ENCODE data around the gene STK35.

The STK35 gene

DNA sequence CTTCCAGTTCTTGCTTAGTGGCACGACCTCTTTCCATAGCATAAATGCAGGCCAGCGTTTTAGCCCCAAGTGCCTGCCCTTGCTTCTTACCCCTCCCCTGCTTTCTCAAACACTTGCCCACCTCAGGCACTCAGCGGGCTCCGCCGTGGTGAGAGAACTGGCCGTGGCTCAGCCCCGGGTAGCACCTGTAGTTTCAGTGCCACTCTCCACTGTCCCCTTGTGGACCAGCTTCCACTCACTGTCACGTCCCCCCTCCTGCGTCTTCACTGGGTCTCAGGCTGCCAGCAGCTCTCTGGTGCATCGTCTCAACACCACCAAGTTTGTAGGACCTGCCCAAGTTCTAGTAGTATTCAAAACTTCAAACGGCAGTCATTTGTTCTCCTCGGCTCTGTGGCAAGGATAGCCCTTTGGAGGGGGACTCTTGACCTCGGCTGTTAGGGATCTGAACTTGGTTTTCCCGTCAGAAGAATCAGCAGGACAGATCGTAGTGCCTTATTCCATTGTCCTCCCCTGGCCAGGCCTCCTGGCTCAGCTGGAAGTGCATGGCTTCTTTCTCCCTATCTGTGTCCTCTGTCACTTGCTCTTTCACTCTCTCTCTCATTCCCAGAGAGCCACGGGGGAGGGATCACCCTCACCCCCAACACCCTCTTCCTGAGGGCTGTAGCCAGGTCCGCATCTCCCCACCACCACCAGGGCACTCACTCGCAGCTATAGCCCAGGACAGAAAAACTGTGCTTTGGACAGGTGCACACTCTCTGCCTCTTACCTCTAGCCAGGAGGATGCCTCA is 44.6 kb downstream of the STK35 start:
- no peak overlapping the region for H3K4me3 ChIP-seq (replicated peaks; ENCODE audit: insufficient read depth, low read length)
- H3K27me3 ChIP-seq (ENCODE audit: insufficient read depth, poor library complexity, severe bottlenecking): no peaks in the 10 kb centered on the region
- no peak for DNase-seq (ENCODE audit: low read depth in 1 of 2, low spot score in 1 of 2)
- H3K27ac ChIP-seq (replicated peaks): no peak overlapping the region
- no peak for TF ChIP-seq POLR2AphosphoS5 (IDR thresholded peaks at IDR 0.05; ENCODE audit: low read depth)
- TF ChIP-seq GABPA (IDR thresholded peaks at IDR 0.05; ENCODE audit: low read depth): no peak
- TF ChIP-seq, protein P1, sequence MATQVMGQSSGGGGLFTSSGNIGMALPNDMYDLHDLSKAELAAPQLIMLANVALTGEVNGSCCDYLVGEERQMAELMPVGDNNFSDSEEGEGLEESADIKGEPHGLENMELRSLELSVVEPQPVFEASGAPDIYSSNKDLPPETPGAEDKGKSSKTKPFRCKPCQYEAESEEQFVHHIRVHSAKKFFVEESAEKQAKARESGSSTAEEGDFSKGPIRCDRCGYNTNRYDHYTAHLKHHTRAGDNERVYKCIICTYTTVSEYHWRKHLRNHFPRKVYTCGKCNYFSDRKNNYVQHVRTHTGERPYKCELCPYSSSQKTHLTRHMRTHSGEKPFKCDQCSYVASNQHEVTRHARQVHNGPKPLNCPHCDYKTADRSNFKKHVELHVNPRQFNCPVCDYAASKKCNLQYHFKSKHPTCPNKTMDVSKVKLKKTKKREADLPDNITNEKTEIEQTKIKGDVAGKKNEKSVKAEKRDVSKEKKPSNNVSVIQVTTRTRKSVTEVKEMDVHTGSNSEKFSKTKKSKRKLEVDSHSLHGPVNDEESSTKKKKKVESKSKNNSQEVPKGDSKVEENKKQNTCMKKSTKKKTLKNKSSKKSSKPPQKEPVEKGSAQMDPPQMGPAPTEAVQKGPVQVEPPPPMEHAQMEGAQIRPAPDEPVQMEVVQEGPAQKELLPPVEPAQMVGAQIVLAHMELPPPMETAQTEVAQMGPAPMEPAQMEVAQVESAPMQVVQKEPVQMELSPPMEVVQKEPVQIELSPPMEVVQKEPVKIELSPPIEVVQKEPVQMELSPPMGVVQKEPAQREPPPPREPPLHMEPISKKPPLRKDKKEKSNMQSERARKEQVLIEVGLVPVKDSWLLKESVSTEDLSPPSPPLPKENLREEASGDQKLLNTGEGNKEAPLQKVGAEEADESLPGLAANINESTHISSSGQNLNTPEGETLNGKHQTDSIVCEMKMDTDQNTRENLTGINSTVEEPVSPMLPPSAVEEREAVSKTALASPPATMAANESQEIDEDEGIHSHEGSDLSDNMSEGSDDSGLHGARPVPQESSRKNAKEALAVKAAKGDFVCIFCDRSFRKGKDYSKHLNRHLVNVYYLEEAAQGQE (IDR thresholded peaks at IDR 0.05; ENCODE audit: insufficient replicate concordance, low read depth): no peak

DNA sequence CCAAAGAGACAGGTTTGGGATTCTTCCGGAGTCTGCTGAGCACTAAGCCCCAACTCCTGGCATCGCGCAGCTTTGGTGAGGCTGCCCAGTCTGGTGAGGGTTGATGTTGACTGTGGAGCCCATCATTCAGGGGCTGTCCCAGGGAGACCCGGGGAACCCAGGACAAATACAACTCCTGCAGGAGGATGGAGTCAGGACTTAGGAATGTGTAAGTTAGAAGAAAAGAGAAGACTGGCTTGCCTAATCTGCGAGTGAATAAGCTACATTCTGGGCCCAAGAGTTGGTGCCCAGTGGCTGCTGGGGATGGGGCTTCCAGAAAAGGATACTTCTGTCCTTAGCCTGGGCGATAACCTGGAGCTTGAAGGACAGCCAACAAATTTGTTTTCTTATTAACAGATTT is 47.9 kb downstream of the STK35 start:
- Histone ChIP-seq H3K4me3 (replicated peaks; ENCODE audit: insufficient read depth, low read length) (no peak overlapping the region), H3K27ac (replicated peaks) (no peak overlapping the region), H3K27me3 (ENCODE audit: insufficient read depth, poor library complexity, severe bottlenecking) (no peaks in the 10 kb centered on the region)
- TF ChIP-seq GABPA (IDR thresholded peaks at IDR 0.05; ENCODE audit: low read depth) (no peak), POLR2AphosphoS5 (IDR thresholded peaks at IDR 0.05; ENCODE audit: low read depth) (no peak), SPI1 (IDR thresholded peaks at IDR 0.05; ENCODE audit: borderline replicate concordance, low read depth) (no peak)
- TF ChIP-seq, protein P2, sequence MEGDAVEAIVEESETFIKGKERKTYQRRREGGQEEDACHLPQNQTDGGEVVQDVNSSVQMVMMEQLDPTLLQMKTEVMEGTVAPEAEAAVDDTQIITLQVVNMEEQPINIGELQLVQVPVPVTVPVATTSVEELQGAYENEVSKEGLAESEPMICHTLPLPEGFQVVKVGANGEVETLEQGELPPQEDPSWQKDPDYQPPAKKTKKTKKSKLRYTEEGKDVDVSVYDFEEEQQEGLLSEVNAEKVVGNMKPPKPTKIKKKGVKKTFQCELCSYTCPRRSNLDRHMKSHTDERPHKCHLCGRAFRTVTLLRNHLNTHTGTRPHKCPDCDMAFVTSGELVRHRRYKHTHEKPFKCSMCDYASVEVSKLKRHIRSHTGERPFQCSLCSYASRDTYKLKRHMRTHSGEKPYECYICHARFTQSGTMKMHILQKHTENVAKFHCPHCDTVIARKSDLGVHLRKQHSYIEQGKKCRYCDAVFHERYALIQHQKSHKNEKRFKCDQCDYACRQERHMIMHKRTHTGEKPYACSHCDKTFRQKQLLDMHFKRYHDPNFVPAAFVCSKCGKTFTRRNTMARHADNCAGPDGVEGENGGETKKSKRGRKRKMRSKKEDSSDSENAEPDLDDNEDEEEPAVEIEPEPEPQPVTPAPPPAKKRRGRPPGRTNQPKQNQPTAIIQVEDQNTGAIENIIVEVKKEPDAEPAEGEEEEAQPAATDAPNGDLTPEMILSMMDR (IDR thresholded peaks at IDR 0.05; ENCODE audit: insufficient read depth, low read length): no peak
- TF ChIP-seq, protein P1 (IDR thresholded peaks at IDR 0.05; ENCODE audit: insufficient replicate concordance, low read depth): no peak
- no peak for DNase-seq (ENCODE audit: low read depth in 1 of 2, low spot score in 1 of 2)

DNA sequence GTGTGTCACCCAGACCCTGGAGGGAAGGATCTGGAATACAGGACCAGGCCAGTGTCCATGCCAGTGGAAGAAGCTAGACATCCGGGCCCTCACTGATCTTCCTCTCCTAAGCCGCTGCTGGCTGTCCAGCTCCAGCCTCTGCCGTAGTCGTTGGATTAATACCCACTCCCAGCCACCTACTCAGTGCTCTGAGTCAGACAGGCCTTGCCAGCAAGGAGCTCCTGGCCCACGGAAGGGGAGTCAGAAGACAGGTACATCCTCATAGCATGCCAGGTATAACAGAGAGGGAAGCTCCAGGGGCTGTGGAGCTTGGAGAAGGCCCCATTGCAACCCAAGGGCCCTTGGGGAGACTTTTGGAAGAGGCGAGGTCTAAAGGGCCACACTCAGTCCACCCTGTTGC is 49.0 kb downstream of the STK35 start:
- TF ChIP-seq POLR2AphosphoS5 (IDR thresholded peaks at IDR 0.05; ENCODE audit: low read depth) (no peak), GABPA (IDR thresholded peaks at IDR 0.05; ENCODE audit: low read depth) (no peak)
- no peak for DNase-seq (ENCODE audit: low read depth in 1 of 2, low spot score in 1 of 2)
- Histone ChIP-seq H3K27ac (replicated peaks) (no peak overlapping the region), H3K27me3 (ENCODE audit: insufficient read depth, poor library complexity, severe bottlenecking) (no peaks in the 10 kb centered on the region), H3K4me3 (replicated peaks; ENCODE audit: insufficient read depth, low read length) (no peak overlapping the region)

DNA sequence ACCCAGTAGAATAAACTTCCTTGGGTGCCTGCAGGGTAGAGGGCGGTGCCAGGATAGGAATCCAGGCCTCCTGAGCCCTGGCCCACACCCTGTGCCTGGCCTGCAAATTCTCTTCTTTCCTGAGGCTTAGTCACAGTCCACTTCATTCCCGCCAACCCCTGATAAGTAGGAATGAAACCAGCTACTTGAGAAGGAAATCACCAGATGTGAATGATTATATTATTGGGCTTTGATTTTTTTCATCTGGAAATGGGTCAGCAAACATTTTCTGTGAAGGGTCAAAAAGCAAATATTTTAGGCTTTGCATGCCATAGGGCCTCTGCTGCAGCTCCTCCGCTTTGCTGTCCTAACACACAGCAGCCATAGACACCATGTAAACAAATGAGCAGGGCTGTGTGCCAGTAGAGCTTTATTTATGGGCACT is 50.2 kb downstream of the STK35 start:
- Histone ChIP-seq H3K4me3 (replicated peaks; ENCODE audit: insufficient read depth, low read length) (no peak overlapping the region), H3K27ac (replicated peaks) (no peak overlapping the region), H3K27me3 (ENCODE audit: insufficient read depth, poor library complexity, severe bottlenecking) (no peaks in the 10 kb centered on the region)
- no peak for DNase-seq (ENCODE audit: low read depth in 1 of 2, low spot score in 1 of 2)
- TF ChIP-seq, protein P2 (IDR thresholded peaks at IDR 0.05; ENCODE audit: insufficient read depth, low read length): no peak
- TF ChIP-seq POLR2AphosphoS5 (IDR thresholded peaks at IDR 0.05; ENCODE audit: low read depth) (no peak), GABPA (IDR thresholded peaks at IDR 0.05; ENCODE audit: low read depth) (no peak), SPI1 (IDR thresholded peaks at IDR 0.05; ENCODE audit: borderline replicate concordance, low read depth) (no peak)
- TF ChIP-seq, protein P1 (IDR thresholded peaks at IDR 0.05; ENCODE audit: insufficient replicate concordance, low read depth): no peak

All from HL-60 (cell line).